ENCODE measurements around the gene SULT1A2.
"Not testable (repeated sequence)": the region's sequence is repeated elsewhere in the genome, so short reads cannot be mapped to it uniquely, and the experiment has no call there.

SULT1A2 gene

DNA sequence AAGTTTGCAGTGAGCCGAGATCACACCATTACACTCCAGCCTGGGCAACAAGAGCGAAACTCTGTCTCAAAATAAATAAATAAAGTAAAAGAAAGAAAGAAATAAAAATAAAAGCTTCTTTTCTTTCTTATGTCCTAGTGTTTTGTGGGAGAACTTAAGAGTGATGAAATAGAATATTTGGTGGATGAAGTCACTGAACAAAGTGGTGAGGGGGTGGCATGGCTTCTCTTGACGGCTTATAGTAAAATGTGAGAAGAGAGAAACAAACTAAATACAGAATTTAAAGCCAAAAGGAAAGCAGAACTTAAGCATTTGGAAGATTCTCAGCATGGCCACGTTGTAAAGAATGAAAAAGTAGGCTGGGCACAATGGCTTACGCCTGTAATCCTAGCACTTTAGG lies 27.8 kb downstream of the SULT1A2 start:
- Histone ChIP-seq H3K36me3 (ENCODE audit: control insufficient read depth, low read length) (peaks cover 17% of the 10 kb centered on the region), H3K9me2 (replicated peaks; ENCODE audit: control insufficient read depth, low read length) (no peaks in the 10 kb centered on the region), H3K27ac (ENCODE audit: low read depth, low read length) (no peak overlapping the region), H4K20me1 (ENCODE audit: control insufficient read depth, insufficient read depth, low read depth, low read length) (no peaks in the 10 kb centered on the region), H3K79me2 (ENCODE audit: control insufficient read depth, low read length) (peaks cover 56% of the 10 kb centered on the region), H3K4me2 (ENCODE audit: low read length) (no peak overlapping the region), H3K4me3 (ENCODE audit: low read length) (no peak overlapping the region), H3K4me1 (ENCODE audit: control insufficient read depth, low read length) (no peaks in the 10 kb centered on the region), H3K27me3 (ENCODE audit: control insufficient read depth, low read length) (no peaks in the 10 kb centered on the region), H3F3A (ENCODE audit: control insufficient read depth, insufficient read depth) (no peaks in the 10 kb centered on the region), H3K9me3 (ENCODE audit: control insufficient read depth, insufficient read depth, low read length) (peaks cover 7% of the 10 kb centered on the region; the same call in 1 of the 2 replicates)
- TF ChIP-seq, protein P1, sequence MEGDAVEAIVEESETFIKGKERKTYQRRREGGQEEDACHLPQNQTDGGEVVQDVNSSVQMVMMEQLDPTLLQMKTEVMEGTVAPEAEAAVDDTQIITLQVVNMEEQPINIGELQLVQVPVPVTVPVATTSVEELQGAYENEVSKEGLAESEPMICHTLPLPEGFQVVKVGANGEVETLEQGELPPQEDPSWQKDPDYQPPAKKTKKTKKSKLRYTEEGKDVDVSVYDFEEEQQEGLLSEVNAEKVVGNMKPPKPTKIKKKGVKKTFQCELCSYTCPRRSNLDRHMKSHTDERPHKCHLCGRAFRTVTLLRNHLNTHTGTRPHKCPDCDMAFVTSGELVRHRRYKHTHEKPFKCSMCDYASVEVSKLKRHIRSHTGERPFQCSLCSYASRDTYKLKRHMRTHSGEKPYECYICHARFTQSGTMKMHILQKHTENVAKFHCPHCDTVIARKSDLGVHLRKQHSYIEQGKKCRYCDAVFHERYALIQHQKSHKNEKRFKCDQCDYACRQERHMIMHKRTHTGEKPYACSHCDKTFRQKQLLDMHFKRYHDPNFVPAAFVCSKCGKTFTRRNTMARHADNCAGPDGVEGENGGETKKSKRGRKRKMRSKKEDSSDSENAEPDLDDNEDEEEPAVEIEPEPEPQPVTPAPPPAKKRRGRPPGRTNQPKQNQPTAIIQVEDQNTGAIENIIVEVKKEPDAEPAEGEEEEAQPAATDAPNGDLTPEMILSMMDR (IDR thresholded peaks at IDR 0.05; ENCODE audit: low read depth, low read length, poor library complexity, severe bottlenecking): no peak
- TF ChIP-seq EZH2phosphoT487 (IDR thresholded peaks at IDR 0.05; ENCODE audit: borderline replicate concordance, low read length): no peak

DNA sequence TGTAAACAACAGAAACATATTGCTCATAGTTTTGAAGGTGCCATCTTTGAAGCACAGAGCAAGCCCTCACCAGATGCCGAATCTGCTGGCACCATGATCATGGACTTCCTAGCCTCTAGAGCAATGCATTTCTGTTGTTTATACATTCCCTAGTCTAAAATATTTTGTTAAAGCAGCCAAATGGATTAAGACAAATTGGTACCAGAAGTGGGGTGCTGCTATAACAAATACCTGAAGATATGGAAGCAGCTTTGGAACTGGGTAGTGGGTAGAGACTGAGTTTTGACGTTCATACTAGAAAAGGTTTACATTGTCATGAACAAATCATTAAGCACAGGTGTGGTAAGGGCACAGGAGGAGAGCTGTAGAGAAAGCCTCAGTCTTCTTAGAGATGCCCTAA lies 29.6 kb downstream of the SULT1A2 start:
- H3K4me2 ChIP-seq (ENCODE audit: low read length): no peak overlapping the region
- peaks cover 17% of the 10 kb centered on the region for H3K36me3 ChIP-seq (ENCODE audit: control insufficient read depth, low read length)
- no peak overlapping the region for H3K4me3 ChIP-seq (ENCODE audit: low read length)
- no peak overlapping the region for H3K27ac ChIP-seq (ENCODE audit: low read depth, low read length)
- peaks cover 7% of the 10 kb centered on the region; the same call in 1 of the 2 replicates for H3K9me3 ChIP-seq (ENCODE audit: control insufficient read depth, insufficient read depth, low read length)
- H3K79me2 ChIP-seq (ENCODE audit: control insufficient read depth, low read length): peaks cover 52% of the 10 kb centered on the region
- H3F3A ChIP-seq (ENCODE audit: control insufficient read depth, insufficient read depth): no peaks in the 10 kb centered on the region
- H3K9me2 ChIP-seq (replicated peaks; ENCODE audit: control insufficient read depth, low read length): no peaks in the 10 kb centered on the region
- H3K4me1 ChIP-seq (ENCODE audit: control insufficient read depth, low read length): no peaks in the 10 kb centered on the region
- H3K27me3 ChIP-seq (ENCODE audit: control insufficient read depth, low read length): no peaks in the 10 kb centered on the region
- no peak for TF ChIP-seq EZH2phosphoT487 (IDR thresholded peaks at IDR 0.05; ENCODE audit: borderline replicate concordance, low read length)
- TF ChIP-seq, protein P1 (IDR thresholded peaks at IDR 0.05; ENCODE audit: low read depth, low read length, poor library complexity, severe bottlenecking): no peak
- H4K20me1 ChIP-seq (ENCODE audit: control insufficient read depth, insufficient read depth, low read depth, low read length): no peaks in the 10 kb centered on the region

DNA sequence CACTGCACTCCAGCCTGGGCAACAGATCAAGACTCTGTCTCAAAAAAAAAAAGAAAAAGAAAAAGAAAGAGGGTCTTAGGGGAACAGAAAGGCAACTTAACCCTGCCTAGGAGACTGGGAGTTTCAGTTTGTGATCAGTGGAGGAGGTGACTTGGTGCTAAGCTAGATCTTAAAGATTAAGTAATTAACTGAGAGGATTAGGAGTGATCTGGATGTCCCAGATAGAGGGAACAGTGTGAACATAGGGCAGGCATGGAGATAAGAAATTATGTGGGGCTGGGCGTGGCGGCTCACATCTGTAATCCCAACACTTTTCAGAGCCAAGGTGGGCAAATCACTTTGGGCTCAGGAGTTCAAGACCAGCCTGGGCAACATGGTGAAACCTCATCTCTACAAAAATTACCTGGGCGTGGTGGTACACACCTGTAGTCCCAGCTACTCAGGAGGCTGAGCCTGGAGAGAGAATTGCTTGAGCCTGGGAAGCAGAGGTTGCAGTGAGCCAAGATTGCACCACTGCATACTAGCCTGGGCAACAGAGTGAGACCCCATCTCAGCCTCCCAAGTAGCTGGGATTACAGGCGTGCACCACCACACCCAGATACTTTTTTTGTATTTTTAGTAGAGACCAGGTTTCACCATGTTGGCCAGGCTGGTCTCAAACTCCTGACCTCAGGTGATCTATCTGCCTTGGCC lies 30.5 kb downstream of the SULT1A2 start:
- H3K27me3 ChIP-seq (ENCODE audit: control insufficient read depth, low read length); H3K9me2 ChIP-seq (replicated peaks; ENCODE audit: control insufficient read depth, low read length); H3K4me3 ChIP-seq (ENCODE audit: low read length); H3K4me2 ChIP-seq (ENCODE audit: low read length); H4K20me1 ChIP-seq (ENCODE audit: control insufficient read depth, insufficient read depth, low read depth, low read length); H3K4me1 ChIP-seq (ENCODE audit: control insufficient read depth, low read length); H3K27ac ChIP-seq (ENCODE audit: low read depth, low read length); H3F3A ChIP-seq (ENCODE audit: control insufficient read depth, insufficient read depth); H3K9me3 ChIP-seq (ENCODE audit: control insufficient read depth, insufficient read depth, low read length): not testable (repeated sequence)
- H3K79me2 ChIP-seq (ENCODE audit: control insufficient read depth, low read length): peaks cover 59% of the 10 kb centered on the region
- peaks cover 17% of the 10 kb centered on the region for H3K36me3 ChIP-seq (ENCODE audit: control insufficient read depth, low read length)

DNA sequence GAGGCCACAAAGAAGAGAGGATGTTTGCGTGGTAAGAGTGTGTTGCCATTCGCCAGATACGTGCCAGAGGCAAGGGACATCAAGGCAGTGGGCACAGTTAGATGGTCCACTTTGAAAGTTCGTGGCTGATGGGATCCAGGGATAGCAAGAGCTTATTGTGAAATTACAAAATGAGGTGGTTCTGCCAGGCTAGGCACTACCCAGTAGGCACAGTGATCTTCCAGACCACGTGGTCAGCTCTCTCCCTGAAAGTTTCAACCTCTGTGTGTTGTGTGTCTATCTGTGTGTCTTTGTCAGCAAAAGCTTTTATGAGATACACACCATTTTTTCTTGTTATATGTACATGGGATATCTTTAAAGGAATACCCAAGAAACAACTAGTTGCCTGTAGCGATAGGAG lies 33.6 kb downstream of the SULT1A2 start:
- no peak overlapping the region for H3K4me2 ChIP-seq (ENCODE audit: low read length)
- no peaks in the 10 kb centered on the region for H3K27me3 ChIP-seq (ENCODE audit: control insufficient read depth, low read length)
- H4K20me1 ChIP-seq (ENCODE audit: control insufficient read depth, insufficient read depth, low read depth, low read length): no peaks in the 10 kb centered on the region
- H3F3A ChIP-seq (ENCODE audit: control insufficient read depth, insufficient read depth): no peaks in the 10 kb centered on the region
- H3K9me3 ChIP-seq (ENCODE audit: control insufficient read depth, insufficient read depth, low read length): peaks cover 7% of the 10 kb centered on the region; the same call in 1 of the 2 replicates
- H3K36me3 ChIP-seq (ENCODE audit: control insufficient read depth, low read length): peaks cover 31% of the 10 kb centered on the region
- TF ChIP-seq, protein P1 (IDR thresholded peaks at IDR 0.05; ENCODE audit: low read depth, low read length, poor library complexity, severe bottlenecking): no peak
- no peak for TF ChIP-seq EZH2phosphoT487 (IDR thresholded peaks at IDR 0.05; ENCODE audit: borderline replicate concordance, low read length)
- peaks cover 58% of the 10 kb centered on the region for H3K79me2 ChIP-seq (ENCODE audit: control insufficient read depth, low read length)
- no peaks in the 10 kb centered on the region for H3K9me2 ChIP-seq (replicated peaks; ENCODE audit: control insufficient read depth, low read length)
- no peak overlapping the region for H3K27ac ChIP-seq (ENCODE audit: low read depth, low read length)
- no peaks in the 10 kb centered on the region for H3K4me1 ChIP-seq (ENCODE audit: control insufficient read depth, low read length)
- no peak overlapping the region for H3K4me3 ChIP-seq (ENCODE audit: low read length)
